Common myeloid progenitor, CD34-positive (primary cell): ENCODE results near the gene MTNR1B.

ENCODE experiments used
- CTCF ChIA-PET: fragments of 350-600 bp; sonication (Branson Sonifier 250); formaldehyde crosslinking; loops from one replicate; lab custom pipeline; 2021; ENCODE audit warnings: antibody characterized with exemption; lab: Charles Lee
- POLR2A ChIA-PET: fragments of 350-600 bp; sonication (Branson Sonifier 250); formaldehyde crosslinking; loops from one replicate; lab custom pipeline; 2021; ENCODE audit warnings: antibody characterized with exemption; lab: Charles Lee
- DNase-seq, 3 donors: peaks; one replicate each; pipeline versions ENCODE4 v3.0.0 to v3.0.0-alpha.2; 2013
- H3K27ac ChIP-seq, 2 experiments: 1 replicate in 1 of 2; 2 replicates in 1 of 2; pipeline ENCODE4 v1.7.0; 2013; ENCODE audit warnings: inconsistent platforms in 2 of 2, low read length in 2 of 2, mild to moderate bottlenecking in 2 of 2, low read depth in 1 of 2, moderate library complexity in 1 of 2; ENCODE audit not compliant: severe bottlenecking in 2 of 2, insufficient read depth in 1 of 2, poor library complexity in 1 of 2
- H3K27me3 ChIP-seq, 5 experiments: replicated peaks in 2 of 5; 1 replicate in 3 of 5; 2 replicates in 2 of 5; pipeline versions ENCODE4 v1.6.1 to v1.7.0; 2013; ENCODE audit warnings: low read length in 4 of 5, mild to moderate bottlenecking in 2 of 5, moderate library complexity in 2 of 5, inconsistent platforms in 1 of 5; ENCODE audit not compliant: insufficient read depth in 5 of 5, control insufficient read depth in 4 of 5
- H3K36me3 ChIP-seq, 4 experiments: 1 replicate in 2 of 4; 2 replicates in 2 of 4; pipeline versions ENCODE4 v1.6.1 to v1.7.0; 2013; ENCODE audit warnings: low read length in 3 of 4, control low read depth in 1 of 4, mild to moderate bottlenecking in 1 of 4; ENCODE audit not compliant: control insufficient read depth in 4 of 4, insufficient read depth in 4 of 4
- H3K4me1 ChIP-seq, 4 experiments: 1 replicate in 3 of 4; 2 replicates in 1 of 4; pipeline versions ENCODE4 v1.6.1 to v1.7.1; 2013; ENCODE audit warnings: low read length in 3 of 4, mild to moderate bottlenecking in 3 of 4, control low read depth in 1 of 4, inconsistent platforms in 1 of 4, moderate library complexity in 1 of 4; ENCODE audit not compliant: control insufficient read depth in 4 of 4, insufficient read depth in 4 of 4; ENCODE audit errors: control extremely low read depth in 1 of 4
- H3K4me3 ChIP-seq, 7 experiments: 1 replicate in 4 of 7; 2 replicates in 3 of 7; pipeline versions ENCODE4 v1.5.1 to v1.7.0; 2013; ENCODE audit warnings: mild to moderate bottlenecking in 7 of 7, low read length in 6 of 7, moderate library complexity in 6 of 7, inconsistent platforms in 2 of 7, low read depth in 2 of 7, control low read depth in 1 of 7; ENCODE audit not compliant: insufficient read depth in 4 of 7, control insufficient read depth in 1 of 7; ENCODE audit errors: extremely low read depth in 1 of 7
- H3K9me3 ChIP-seq, 5 experiments: 1 replicate in 4 of 5; 2 replicates in 1 of 5; pipeline versions ENCODE4 v1.6.1 to v1.7.1; 2013; ENCODE audit warnings: low read length in 4 of 5, mild to moderate bottlenecking in 2 of 5, inconsistent platforms in 1 of 5, low read depth in 1 of 5, moderate library complexity in 1 of 5; ENCODE audit not compliant: control insufficient read depth in 4 of 5, insufficient read depth in 2 of 5; ENCODE audit errors: control extremely low read depth in 1 of 5
- whole genome bisulfite sequencing: methylation state at CpG from one replicate; pipeline ENCODE4 v1.1.5; 2013; ENCODE audit not compliant: insufficient coverage; 5-methylcytosine and 5-hydroxymethylcytosine counted together

MTNR1B gene

DNA sequence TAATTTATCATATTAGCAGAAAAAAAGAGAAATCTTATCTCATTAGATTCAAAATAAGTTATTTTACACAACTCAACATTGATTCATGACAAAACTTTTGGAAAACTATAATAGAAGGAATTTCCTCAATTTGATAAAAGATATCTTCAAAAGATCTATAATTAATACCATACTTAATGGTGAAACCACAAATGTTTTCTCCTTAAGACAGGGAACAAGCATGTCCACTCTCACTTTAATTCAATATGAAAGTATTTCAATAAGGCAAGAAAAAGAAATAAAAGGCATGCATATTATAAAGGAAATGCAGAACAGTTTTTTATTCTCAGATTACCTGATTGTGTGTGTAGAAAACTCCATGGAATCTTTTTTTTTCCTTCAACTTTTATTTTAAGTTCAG lies 23.6 kb downstream of the MTNR1B start:
- Histone ChIP-seq H3K9me3 (peaks cover 0 to 1% (median 0%) of the 10 kb centered on the region in 5 experiments), H3K27ac (no peak overlapping the region), H3K4me1 (no peaks in the 10 kb centered on the region), H3K36me3 (no peaks in the 10 kb centered on the region), H3K4me3 (no peak overlapping the region), H3K27me3 (no peaks in the 10 kb centered on the region)
- POLR2A ChIA-PET = no interaction called here
- DNase-seq = no peak
- CTCF ChIA-PET = no interaction called here

DNA sequence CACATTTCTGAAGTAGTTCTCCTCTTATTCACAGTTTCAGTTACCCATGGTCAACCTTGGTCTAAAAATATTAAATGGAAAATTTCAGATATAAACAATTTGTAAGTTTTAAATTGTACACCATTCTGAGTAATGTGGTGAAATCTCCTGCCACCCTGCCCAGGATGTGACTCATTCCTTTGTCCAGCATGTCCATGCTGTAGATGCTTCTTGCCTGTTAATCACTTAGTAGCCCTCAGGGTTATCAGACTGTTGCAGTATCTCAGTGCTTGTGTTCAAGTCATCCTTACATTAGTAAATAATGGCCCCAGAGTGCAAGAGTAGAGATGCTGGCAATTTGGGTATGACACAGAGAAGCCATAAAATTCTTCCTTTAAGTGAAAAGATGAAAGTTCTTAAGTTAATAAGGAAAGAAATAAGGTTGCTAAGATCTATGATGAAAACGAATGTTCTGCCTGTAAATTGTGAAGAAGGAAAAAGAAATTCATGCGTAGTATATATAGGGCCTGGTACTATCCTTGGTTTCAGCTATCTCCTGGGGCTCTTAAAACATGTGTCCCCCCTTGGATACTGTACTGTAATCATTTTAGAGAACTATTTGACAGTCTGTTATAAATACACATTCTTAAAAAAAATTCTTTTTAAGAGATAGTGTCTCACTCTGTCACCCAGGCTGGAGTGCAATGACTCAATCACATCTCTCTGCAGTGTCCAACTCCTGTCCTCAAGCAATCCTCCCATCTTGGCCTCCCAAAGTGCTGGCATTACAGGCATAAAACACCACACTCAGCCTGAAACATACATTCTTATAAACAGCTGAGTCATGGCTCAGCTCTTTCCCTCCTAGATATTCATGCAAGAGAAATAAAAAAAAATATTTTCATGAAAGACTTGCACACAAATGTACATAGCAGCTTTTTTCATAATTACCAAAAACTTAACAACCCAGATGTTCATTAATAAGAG lies 31.3 kb downstream of the MTNR1B start:
- no peaks in the 10 kb centered on the region for H3K27me3 ChIP-seq
- ChIA-PET CTCF (no interaction called here), POLR2A (no interaction called here)
- WGBS = no CpG with 5 or more reads among the region's 2 CpGs
- H3K4me1 ChIP-seq = no peaks in the 10 kb centered on the region
- no peak overlapping the region for H3K27ac ChIP-seq
- DNase-seq = no peak
- H3K9me3 ChIP-seq = no peaks in the 10 kb centered on the region
- H3K36me3 ChIP-seq = no peaks in the 10 kb centered on the region
- H3K4me3 ChIP-seq = no peak overlapping the region

GRCh38 chr11:93001806-93002205 lies 32.4 kb downstream of the MTNR1B start:
- H3K27ac ChIP-seq = no peak overlapping the region
- ChIA-PET POLR2A (no interaction called here), CTCF (no interaction called here)
- no peaks in the 10 kb centered on the region for H3K36me3 ChIP-seq
- no peaks in the 10 kb centered on the region for H3K9me3 ChIP-seq
- no peaks in the 10 kb centered on the region for H3K4me1 ChIP-seq
- no peak overlapping the region for H3K4me3 ChIP-seq
- no peaks in the 10 kb centered on the region for H3K27me3 ChIP-seq
- no peak for DNase-seq

DNA sequence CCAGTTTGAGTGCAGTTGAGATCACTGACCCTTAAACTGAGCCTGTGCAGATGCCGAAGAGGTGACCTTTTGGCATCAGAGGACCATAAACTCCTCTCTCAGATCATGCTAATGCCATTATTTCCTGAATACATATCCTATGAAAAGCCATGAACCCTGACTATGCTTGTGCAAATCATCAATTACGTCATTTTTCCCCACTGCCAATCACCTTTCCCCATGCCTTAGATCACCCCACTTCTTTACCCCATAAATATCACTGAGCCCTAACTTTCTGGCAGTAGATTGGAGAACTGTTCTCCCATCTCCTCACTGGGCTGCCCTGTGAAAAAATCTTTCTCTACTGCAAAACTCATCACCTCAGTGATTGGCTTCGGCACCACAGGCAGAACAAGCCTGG lies 32.9 kb downstream of the MTNR1B start:
- no peak for DNase-seq
- no peaks in the 10 kb centered on the region for H3K27me3 ChIP-seq
- ChIA-PET POLR2A (no interaction called here), CTCF (no interaction called here)
- 97% methylated on average over 3 of the region's 3 CpGs for WGBS
- H3K9me3 ChIP-seq = no peaks in the 10 kb centered on the region
- no peaks in the 10 kb centered on the region for H3K36me3 ChIP-seq
- no peaks in the 10 kb centered on the region for H3K4me1 ChIP-seq
- no peak overlapping the region for H3K4me3 ChIP-seq
- no peak overlapping the region for H3K27ac ChIP-seq

GRCh38 chr11:93005239-93005638 lies 35.8 kb downstream of the MTNR1B start:
- Histone ChIP-seq H3K27me3 (no peaks in the 10 kb centered on the region), H3K36me3 (no peaks in the 10 kb centered on the region), H3K9me3 (no peaks in the 10 kb centered on the region), H3K4me3 (no peak overlapping the region), H3K27ac (no peak overlapping the region), H3K4me1 (no peaks in the 10 kb centered on the region)
- CTCF ChIA-PET = no interaction called here
- WGBS = 100% methylated on average over 1 of the region's 1 CpG
- POLR2A ChIA-PET = no interaction called here
- no peak for DNase-seq

- Histone ChIP-seq H3K27me3 (no peaks in the 10 kb centered on the region), H3K27ac (no peak overlapping the region), H3K9me3 (peaks cover 0 to 7% (median 0%) of the 10 kb centered on the region in 5 experiments), H3K4me3 (no peak overlapping the region), H3K4me1 (no peaks in the 10 kb centered on the region), H3K36me3 (no peaks in the 10 kb centered on the region)
- no CpG with 5 or more reads among the region's 1 CpG for WGBS
- no peak for DNase-seq
- POLR2A ChIA-PET = no interaction called here
- CTCF ChIA-PET = no interaction called here
Observed at GRCh38 chr11:93013646-93014045, 44.2 kb downstream of the MTNR1B start.

- POLR2A ChIA-PET = no interaction called here
- Histone ChIP-seq H3K36me3 (no peaks in the 10 kb centered on the region), H3K4me1 (no peaks in the 10 kb centered on the region), H3K9me3 (peaks cover 0 to 7% (median 0%) of the 10 kb centered on the region in 5 experiments), H3K27me3 (no peaks in the 10 kb centered on the region), H3K4me3 (no peak overlapping the region), H3K27ac (no peak overlapping the region)
- DNase-seq = no peak
- WGBS = 92% methylated on average over 1 of the region's 1 CpG
- CTCF ChIA-PET = no interaction called here
Observed at GRCh38 chr11:93016595-93016994, 47.1 kb downstream of the MTNR1B start.
